Stimulated activated CD4-positive, alpha-beta T cell treated with anti-CD3 and anti-CD28 coated beads, Interleukin-1b, Interleukin-23, amount 100 ng/mL, for 48 hours (primary cell): ENCODE data around the gene ITPKB.
"Not testable (repeated sequence)": the region's sequence is repeated elsewhere in the genome, so short reads cannot be mapped to it uniquely, and the experiment has no call there.

Experiments
- DNase-seq: peaks from one replicate; pipeline ENCODE4 v3.0.0-alpha.2; 2020

ITPKB gene

DNA sequence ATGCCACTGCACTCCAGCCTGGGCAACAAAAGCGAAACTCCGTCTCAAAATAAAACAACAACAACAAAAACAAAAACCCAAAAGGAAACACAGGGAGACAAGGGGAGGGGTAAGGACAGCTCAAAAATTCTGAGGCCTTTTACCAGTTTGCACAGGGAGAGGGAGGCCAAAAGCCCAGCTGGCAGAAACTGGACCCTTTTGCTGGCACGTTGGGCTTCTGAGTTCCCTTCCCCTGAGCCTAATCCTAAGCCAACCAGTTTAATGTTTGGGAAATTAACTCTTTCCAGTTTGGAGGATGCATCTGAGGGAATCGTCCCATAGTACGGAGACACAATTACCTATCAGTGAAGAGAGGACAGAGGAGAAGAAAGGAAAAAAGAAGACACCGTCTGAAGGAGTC lies 127.1 kb downstream of the ITPKB start:
- not testable (repeated sequence) for DNase-seq

DNA sequence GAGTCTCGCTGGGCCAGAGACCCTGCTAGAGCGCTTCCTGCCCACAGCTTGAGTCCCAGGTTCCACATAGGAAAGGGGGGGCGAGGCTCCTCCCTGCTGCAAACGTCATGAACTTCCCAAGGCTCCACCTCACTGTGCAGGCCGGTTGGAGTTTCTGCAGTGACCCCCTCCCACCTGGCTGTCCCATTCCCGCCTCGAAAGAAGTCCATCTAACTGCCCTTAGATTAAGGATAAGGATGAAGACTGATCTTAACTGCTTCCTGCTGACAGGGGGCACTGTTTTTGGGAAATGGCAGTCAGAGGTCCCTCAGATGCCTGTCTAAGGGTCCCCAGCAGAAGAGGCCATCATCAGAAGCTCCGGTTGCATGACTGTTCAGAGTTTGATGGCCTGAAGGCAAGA lies 127.8 kb downstream of the ITPKB start:
- DNase-seq = no peak

DNA sequence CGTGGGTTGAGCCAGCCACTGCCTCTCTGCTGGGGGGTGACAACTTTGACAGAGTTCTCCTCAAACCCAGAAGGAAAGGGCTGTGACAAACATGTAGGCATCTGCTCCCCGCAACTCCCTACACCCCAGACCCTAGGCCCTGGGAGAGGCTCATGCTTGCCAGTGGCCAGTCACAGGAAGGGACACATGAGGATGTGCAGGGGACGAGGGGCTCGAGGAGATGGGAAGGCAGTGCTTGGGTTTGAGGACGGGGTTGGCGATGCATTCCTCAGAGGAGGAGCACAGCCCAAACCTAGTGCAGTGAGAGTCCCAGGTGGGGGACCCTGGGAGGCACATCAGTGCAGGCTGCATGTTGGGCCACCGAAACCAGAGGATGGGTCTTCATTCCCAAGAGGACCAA lies 128.4 kb downstream of the ITPKB start:
- DNase-seq = no peak

DNA sequence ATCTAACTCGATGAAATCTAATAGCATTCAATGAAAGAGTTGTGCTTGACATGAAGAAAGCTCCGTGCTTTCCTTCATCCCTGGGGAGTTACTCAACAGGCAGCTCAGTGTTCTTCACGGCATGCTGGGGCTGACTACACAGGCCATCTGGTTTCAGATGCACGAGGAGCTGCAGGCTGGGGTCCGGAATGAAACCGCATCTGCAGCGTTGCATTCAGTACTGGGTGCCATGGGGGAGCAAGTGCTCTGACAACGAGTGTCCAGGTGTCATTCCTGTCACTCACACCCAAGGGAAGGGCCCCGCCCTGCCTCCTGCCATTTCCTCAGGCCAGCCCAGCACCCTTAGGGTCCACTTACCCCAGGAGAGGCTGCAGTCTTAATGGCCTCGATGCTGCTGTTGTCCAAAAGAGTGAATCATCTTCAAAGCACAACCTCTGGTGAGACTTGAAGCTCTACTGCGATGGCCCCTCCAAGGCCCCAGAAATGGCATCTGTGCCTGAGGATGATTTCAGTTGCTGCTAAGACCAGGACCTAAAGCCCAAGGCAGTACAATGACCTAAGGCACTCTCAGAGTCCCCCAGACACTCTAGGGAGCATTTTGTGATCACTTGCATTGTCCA lies 129.1 kb downstream of the ITPKB start:
- DNase-seq = no peak

DNA sequence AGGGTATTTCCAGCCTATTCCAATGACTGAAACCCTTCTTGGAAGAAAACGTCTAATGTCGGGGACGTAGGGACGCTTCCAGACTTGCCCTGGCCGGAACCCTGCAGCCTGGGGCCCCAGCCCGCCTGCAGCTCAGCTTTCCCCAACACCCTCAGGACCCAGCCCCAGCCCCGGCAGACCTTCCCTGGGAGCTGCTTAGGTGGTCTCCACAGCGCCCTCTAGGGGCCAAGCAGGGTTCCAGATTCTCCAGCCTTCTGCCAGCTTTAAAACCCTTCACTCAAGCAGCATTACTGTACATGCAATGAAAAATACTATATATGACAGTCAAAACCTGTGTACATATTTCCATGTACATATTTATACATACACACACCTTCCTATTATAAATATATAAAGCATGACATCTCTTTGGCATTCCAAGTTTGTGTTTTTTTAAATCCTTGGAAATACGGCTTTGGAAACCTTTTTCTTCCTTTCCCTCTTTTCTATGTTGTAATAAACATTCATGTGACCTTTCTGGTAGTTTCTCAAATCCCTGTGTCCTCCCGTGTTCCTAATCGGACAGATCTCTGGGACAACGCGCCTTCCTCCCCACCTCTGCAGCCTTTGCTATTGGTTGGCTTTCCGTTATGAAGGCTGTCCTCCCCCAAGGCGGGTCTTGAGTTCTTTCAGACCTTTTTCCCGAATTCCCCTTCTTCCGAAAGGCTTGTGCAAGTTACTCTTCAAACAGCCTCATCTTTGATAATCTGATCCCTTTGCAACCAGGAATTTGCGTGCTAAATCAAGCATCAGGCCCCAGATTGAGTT lies 130.2 kb downstream of the ITPKB start:
- DNase-seq = peak; percentile 68

DNA sequence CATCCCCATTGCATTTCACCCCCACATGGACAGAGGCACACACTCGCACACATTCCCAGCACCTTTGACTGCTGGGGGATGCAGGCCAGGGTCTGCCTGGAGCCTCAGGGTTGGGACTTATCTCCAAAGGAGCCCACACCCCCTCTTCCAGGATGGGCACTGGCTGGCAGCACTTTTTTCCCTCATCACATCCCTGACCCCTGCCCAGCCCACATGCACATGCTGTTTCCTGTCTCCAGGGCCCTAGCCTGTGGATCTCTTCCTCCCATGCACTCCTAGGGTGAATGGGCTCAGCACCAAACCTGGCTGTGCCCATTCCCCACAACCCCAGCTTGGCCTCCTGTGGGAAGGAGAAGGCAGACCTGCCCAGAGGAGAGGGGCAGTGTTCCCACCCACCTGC lies 131.3 kb downstream of the ITPKB start:
- DNase-seq = no peak

DNA sequence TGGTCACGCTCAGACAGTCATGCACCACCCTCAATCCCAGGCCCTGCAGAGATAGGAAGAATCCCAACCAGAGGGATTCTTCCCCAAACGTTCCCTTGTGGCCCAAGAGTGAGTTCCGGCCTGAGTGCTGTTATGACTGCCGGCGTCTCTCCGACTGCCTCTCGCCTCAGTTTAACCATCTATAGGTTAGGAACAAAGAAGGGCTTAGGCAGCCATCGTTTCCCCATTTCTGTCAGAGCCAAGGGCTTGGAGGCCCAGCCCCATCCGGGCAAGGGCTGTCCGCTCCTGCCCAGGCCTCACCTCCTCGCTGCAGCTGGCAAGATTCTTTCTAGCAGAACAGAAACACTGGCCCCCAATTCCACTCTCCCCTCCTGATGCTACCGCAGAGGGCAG lies 131.8 kb downstream of the ITPKB start:
- no peak for DNase-seq

DNA sequence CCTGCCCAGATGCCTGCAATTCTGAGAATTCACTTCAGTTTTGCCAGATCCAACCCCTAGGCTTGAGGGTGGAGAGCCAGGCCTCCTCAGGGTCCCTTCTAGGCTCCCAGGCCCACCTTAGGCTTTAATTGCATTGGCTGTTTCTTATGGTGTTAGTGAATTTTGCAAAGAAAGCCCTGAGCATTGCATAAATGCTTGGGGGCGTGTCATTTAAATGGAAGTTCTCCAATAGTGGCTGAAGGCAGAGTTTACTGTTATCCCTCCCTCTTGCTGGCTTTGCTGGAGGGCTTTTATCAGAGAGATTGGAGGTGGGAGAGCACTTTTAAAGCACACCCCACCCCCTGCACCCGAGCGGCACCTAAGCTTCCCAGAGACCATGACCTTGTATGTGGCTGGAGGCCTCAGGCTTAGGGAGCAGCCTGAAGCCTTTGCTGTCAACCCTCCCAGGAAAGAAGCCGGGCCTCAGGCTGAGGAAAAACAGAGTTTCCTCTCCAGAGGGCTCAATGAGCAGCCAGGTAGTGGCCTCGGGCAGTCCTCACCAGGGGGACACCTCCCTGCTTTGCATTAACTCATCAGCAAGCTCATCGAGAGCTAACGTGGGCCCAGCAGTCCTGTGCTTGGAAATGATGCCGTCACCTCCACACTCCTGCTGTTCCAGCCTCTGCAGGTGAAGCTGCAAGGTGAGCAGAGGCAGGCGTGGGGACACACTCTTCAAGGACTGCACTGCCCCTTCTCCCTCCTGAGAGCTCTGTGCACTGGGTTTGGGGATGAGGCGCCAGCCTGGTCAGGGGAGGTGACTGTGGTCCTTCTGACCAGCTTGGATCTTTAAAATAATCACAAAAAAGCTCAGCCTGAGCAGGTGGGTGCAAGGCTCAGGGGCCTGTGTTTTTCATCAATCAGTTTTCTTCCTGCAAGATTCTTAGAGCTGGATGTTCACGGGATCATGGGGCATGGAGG lies 132.5 kb downstream of the ITPKB start:
- no peak for DNase-seq

DNA sequence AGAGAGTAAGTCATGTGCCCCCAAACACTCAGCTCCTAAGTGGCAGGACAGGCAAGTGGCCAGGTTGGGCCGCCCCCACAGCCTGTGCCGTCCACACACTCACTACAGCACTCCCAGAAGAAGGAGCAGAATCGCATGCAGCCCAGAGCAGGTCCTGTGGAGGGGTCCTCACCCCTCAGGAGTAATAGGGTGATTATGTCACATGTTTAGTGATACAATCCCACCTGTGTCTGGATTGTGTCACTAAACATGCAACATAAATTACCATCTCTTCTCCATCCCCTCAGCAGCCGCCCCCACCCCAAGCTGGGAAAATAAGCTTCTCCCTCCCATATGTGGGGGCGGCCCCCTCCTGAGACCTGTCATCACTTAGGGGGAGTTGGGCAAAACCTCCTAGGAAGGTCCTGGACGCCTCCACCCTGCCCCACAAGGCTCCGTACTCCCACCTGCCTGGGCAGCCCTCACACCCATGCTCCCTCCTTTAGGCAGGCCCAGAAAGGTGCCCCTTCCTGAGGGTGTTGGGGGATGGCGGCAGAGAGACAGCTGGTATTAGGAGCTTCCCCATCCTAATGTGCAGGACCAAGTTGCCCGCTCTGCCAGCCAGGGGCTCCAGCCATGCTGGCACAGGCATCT lies 133.6 kb downstream of the ITPKB start:
- no peak for DNase-seq

DNA sequence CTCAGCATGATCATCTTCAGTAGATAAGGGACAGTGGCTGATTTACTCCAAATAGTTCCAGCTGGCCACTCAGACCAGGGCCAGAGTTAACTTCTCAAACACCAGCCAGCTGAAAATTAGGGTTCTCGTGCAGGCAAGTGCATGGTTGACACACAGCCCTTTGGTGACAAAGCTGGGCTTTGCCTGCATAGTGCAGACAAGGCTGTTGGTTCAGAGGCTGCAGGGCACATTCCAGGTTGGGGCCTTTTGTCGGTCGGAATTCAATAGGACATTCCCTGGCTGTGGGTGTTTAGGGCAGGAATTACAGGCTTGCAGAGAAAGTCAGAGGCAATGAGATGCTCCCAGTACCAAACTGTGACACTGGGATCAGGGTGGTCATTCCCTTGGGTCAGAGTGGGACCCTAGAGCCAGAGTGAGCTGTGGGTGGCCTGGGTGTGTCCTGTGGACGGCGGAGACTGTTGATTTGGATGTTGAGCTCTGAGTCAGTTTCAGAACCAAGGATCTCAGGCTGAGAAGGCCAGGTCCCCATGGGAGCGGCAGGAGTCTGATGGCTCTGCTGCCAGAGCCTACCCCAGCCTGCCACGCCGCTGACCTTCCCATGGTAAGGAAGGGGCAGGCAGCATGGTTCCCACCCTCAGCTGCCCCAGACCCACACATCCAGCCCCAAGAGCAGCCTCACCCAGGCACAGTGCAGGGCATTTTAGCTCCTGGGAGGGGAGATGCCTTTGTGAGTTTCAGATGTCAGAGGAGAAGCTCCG lies 134.3 kb downstream of the ITPKB start:
- DNase-seq = no peak

DNA sequence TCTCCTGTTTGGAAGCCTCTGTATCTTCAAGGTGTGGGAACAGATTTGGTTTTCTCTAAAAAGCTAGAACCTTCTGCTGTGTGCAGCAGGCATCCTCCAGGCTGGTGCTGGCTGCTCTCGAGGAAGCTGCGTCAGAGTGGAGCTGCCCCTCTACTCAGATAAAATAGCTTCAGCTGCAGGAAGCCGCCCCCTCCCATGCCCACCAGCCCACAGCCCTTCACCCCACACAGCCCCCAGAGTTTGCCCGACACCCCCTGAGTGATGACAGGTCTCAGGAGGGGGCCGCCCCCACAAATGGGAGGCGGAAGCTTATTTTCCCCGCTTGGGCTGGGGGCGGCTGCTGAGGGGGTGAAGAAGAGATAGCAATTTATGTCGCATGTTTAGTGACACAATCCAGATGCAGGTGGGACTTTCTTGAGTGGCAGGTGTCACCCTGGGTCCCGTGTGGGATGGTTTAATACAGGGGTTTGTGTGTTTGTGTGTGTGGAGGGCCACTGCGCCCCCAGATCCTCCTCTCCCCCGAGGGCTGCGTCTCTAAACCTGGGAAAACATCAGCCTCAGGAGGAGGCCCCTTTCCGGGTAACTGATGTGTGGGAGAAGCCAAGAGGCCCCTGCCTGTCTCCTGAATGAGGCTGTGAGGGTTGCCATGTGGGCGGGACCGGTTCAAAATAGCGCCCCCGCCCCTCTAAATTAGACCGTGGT lies 135.1 kb downstream of the ITPKB start:
- no peak for DNase-seq

DNA sequence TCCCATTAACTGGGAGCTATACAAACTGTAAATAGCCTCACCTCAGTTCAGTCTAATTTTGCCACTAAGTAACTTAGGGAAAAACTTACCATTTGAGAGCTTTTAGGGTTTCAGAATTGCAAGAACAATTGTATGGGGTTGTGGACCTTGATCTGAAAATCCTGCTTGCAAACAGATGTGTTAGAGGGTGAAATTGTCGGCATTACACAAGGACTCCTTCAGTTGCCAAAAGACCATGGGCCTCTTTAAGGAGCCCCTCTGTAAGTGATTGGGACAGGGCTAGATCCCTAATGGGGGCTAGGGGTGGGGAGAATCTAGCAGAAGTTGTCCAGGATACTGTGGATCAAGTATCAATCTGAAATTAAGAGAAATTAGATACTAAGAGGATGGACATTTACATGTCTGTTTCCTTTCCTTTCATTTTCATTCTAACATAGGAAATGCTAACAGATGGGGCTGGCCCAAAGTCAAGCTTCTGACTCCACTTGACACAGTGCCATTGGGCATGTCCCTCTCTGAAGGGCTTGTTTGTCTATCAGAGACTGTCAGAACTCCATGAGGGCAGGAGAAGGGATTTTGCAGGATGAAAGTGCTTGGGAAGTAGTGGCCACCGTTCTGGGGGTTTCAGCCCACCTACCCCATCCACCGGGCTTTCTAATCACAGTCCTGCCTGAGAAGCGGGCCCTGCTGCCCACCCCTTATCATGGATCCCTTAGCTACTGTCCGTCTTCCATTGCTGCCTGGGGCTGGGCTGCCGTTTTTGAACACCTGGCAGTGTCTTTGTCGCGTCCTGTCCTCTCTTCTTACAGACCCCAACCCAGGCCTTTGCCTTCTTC lies 135.8 kb downstream of the ITPKB start:
- no peak for DNase-seq

DNA sequence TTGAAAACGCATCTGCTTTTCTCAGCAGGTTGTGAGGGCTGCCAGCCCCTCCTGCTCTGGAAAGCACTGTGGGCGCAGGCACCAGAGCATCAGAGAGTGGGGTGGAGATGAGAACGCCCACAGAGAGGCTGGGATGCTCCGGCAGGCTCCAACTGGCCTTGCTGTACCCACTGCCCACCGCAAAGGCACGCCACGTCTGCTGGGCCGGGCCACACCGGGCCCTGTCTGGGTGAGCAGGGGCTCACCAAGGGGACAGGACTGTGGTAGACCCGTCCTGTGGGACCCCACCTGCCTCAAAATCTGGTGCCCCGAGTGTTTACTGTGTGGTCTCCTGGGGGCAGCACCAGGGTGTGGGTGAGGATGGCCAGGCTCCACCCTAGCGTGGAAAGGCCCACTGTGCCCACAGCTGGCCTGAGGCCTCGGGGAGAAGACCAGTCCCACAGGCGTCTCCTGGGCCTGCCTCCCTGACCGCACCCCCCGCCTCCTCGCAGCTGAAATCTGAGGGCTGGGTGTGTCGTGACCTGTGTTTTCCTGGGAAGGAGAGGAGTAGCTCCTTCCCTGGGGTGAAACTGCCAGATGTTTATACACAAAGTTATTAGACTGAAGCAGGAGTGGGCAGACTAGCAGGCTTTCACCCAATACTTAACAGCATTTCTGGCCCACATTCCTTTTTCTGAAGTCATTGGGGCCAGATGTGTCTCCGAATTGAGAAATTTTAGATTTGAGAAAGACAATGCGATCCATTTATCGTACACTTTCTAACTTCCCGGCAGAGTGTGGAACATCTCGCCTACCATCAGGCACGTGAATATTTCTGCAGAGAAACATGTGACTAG lies 136.7 kb downstream of the ITPKB start:
- DNase-seq = no peak

DNA sequence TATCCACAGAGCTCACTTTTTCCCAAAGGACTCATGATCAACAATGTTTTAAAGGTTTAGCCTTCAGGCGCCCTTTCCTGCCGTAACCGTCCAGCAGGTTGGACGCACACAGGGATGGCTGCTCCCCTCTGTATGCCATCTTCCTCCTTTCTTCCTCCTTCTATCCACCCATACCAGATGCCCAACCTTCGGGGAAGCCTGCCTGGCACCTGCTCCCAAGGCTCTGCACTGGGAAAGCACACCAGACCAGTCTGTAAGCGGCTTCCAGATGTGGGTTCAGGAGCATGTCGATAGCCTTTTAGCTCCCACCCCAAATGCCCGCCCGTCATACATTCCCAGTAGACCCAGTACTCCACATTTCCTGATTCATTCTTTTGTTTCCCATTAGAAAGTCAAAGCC lies 137.6 kb downstream of the ITPKB start:
- no peak for DNase-seq

DNA sequence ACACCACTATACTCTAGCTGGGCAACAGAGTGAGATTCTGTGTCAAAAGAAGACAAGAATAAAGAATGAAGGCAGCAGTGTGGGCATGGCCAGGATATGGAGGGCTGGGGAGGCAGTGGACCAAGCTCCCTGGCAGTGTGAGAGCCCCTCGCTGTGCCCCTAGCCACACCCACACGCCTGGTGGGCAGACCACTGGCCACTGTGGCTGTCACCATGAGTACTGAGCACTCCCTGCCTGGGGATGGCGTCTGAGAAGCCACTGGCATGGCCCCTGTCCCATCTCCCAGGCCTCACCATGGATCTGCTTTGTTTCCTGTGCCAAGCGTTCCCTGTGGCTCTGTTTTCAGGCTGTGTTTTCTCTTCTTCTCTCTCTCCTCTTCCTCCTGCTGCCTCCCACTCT lies 138.8 kb downstream of the ITPKB start:
- DNase-seq = no peak

DNA sequence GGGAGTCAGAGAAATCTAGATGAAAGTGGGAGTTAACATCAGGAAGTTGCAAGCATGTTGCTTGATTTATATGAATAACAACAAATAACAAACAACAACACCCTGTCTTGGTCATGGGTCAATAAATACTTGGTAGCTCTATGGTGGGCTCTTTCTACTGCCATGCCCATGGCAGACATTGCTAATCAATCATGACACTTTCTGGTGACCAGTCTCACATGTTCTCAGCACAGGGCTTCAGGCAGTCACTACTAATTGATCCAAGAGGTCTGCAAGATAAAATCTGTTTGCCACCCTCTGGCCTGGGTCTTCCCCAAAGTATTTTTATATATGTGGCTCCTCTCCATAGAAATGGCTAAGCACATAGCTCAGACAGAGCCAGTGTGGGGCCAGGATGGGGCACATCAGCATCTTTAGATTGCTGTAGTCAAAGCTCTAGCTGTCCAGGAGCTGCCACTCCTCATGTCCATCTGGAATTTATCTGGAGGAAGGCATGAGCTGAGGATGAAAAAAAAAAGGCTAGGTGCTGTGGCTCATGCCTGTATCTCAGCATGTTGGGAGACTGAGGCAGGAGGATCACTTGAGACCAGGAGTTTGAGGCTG lies 139.3 kb downstream of the ITPKB start:
- no peak for DNase-seq

DNA sequence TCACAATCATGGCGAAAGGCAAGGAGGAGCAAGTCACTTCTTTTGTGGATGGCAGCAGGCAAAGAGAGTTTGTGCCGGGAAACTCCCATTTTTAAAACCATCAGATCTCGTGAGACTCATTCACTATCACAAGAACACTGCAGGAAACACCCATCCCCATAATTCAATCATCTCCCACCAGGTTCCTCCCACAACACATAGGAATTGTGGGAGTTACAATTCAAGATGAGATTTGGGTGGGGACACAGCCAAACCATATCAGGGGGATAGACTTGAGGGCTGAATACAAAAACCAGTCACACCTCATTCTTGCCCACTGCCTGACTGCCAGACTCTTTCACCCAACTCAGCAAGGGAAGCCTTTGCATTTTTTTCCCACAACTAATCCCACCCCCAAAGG lies 140.1 kb downstream of the ITPKB start:
- not testable (repeated sequence) for DNase-seq

DNA sequence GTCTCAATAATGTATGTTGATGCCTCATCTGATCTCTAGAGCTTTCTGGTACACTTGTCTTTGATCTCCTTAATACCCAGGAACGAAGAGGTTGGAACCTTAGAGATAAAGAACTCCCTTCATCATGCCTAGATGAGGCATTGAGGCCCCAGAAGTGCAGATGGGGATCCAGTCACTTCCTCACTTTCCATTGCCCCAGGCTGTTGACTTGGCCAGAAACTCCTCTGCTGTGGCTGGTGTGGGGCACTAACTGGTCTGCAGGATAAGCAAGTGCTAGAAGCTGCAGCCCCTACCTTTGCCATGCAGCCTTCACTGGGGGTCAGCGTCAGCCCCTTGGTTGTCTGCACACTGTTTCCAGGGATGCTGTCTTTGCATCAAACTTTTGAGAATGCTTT lies 140.6 kb downstream of the ITPKB start:
- DNase-seq = no peak
